HG03378 (cell line): ENCODE measurements around the gene ASNSD1.

Experiments
- ATAC-seq: cut with Tn5 transposase; IDR thresholded peaks from one replicate; pipeline ENCODE4 v1.9.1; 2021; ENCODE audit warnings: mild to moderate bottlenecking, moderate library complexity; ENCODE audit not compliant: unreplicated experiment

The ASNSD1 gene

DNA sequence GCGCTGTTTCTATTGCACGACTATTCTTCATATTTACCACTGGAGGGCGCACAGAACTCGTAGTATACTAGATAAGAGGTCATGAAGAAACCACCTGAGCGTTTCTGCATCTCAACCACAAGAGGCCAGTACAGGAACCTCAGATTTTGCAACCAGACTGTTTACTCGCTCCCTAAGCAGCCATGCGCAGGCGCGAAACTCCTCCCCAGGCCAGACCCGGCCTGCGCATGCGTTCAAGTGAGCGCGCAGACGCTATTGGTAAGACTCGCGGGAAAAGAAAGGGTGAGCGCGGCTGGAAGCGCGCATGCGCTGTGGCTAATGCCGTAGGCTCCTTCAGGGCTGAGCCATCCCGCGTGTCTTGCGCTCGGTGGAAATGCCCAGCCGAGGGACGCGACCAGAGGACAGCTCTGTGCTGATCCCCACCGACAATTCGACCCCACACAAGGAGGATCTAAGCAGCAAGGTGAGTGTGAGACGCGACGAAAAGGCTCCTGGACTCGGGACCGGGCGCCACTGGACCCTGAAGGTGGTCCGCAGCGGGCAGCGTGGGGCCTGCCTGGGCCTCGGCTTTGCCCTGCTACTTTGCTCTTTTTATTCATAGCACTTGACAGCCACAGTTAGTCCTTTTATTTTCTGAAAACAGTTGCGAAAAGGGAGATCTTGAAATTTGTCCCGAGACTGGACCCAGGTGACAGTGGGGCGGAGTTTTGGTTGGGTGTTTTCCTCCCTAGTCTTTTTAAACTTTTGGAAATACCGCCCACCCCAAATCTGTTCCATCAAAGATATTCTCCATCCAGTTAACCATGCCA, at the start of gene ASNSD1:
TSS of gene ASNSD1 (plus strand) at position 312 of the 809 bp plus-strand sequence. CDS start 4,674 bp downstream, outside the sequence.
- peak; percentile 98 for ATAC-seq

DNA sequence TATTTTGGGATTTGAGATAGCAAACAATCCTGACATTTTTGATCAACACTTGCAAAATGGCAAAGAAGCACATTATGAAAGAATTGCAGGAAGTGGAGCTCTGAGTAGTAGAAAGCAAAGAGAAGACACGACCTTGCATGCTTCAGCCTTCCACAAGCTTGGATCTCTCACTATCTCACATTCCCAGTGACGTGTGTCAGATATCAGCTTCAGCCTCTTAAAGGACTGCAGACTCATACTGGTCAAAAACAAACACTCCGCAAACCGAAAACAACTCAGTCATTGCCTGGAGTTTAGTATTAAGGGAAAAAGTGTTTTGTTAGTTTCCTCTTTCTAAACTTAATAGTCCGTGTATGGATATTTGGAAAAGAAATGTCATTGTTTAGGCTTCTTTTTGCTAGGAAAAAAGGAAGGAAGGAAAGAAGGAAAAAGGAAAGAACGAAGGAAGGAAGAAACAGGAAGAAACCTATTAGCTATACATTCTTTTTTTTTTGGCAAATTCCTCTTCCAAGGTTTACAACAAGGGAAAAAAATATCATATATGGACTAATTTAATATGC, 48.1 kb upstream of the ASNSD1 start:
- ATAC-seq, result no peak

DNA sequence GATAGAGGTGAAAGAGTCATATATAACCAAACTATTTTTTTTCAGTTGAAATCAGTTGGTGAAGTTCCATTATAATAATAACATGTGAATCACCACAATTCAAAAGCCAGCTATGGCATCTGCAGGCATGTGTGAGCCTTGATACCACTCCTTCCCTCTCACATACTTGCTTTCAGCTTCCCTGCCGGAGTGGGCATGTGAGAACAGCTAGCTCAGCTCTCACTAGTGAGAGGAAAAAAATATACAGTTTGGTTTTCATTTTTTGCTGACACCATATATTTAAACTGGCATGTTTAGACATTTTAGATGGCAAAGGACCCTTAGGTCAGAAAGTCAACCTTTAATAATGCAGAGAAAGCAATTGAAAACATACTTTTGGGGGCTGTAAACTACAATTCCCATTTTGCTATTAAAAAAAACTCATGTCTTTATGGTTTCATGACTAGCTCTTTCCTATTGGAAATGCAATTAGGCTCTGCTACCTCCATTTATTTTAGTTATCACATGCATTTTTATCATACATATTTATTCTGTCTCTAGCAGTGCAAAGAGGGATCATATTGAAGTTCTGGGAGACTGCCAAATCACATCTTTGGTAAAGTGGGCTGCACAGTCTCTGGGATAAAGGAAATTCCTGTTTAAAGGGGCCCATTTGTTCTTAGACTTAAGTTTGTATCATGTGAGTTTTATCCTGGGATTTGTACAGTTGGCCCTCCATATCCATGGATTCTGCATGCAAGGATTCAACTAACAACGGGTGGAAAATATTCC, 47.4 kb upstream of the ASNSD1 start:
- ATAC-seq, result no peak

DNA sequence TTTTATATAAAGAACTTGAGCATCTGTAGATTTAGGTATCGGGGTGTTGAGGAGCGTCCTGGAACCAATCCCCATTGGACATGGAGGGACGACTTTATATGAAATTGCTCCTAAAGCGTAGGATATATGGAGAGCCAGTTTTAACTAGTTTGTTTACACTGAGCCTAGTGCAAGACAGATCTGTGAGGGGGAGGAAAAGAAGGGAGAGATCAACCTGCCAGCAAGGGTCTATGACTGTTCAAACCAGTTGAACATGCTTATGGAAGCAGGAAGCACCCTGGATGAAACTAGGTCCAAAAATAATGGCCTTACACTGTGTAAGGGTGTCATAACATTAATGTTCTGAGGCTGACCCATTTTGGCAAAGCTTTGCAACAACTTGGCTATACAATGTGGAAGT, 46.7 kb upstream of the ASNSD1 start:
- no peak for ATAC-seq

DNA sequence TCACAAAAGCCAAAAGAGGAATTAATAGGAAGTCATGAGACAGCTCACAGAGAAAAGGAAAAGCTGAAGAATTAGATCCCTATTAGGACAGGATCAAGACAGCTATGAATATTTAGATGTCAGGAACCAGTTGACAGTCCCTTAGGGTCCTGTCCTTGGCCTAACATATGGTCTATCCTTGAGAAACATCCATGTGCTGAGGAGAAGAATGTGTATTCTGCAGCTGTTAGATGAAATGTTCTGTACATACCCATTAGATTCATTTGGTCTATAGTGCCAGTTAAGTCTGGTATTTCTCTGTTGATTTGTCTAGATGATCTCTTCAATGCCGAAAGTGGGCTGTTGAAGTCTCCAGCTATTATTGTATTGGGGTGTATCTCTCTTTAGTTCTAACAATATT, 43.1 kb upstream of the ASNSD1 start:
- no peak for ATAC-seq

DNA sequence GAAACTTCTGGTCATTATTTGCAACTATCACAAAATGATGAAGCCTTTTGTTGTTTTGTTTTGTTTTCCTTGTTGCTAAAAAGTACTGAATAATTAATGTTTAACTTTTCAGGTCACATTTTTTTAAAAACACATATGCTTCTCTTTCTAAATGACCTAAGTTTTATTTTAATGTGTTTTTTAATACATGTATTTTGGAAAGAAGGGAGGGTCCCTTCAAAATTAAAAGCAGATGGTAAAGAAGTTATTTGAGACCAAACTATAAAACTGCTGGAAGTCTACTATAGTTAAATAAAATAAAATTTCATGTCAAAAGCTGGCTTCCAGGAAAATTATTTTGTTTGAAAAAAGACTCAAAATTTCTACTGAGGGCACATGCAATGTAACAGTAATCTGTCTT, 39.5 kb upstream of the ASNSD1 start:
- no peak for ATAC-seq

DNA sequence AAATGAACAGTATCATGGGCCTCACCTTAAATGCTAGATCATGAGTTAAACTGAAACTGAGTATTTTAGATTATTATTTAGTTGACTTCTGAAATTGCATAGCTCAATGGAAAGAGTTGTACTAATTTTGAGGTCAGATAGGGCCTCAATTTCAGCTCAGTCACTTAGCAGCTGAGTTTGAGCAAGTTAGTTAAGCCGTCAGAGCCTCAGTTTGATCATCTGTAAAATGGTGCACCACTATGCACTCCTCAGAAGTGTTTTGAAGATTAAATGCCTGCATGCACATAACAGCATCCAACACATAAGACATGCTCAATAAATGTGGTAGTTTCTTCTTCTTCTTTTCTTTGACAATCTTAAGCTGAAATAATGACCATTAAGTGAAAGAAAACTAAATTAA, 38.2 kb upstream of the ASNSD1 start:
- ATAC-seq, result no peak

DNA sequence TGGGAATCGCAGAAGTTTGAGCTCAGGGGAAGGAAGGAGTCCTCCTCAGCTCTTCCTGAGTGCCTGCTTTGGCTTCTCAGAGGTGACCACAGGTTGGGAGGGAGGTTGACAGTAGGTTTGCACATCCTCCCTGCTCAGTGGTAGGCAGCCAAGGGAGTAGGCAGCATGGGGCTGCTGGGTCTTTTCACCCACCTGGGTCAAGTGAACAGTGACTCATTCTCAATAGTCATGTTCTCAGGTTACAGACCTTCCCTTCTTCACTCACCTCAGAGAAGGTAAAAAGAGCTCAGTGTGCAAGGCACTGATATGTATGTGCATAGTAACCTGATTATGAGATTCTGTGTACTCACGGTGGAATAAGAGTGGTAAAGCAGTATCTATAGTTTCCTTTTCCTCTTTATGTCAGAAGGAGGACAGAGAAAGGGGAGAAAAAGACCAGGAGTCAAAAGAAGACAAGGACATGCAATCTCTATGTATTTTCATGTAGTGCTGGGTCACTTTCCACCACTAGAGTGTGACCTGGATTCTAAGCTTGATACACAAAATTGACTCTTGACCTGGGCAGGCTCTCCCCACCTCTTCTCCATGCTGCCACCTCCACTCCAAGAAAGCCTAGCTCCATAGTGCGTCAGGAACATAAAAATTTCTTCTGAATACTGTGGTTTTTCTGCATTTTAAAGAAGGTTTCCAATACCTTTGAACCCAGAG, 36.5 kb upstream of the ASNSD1 start:
- no peak for ATAC-seq

DNA sequence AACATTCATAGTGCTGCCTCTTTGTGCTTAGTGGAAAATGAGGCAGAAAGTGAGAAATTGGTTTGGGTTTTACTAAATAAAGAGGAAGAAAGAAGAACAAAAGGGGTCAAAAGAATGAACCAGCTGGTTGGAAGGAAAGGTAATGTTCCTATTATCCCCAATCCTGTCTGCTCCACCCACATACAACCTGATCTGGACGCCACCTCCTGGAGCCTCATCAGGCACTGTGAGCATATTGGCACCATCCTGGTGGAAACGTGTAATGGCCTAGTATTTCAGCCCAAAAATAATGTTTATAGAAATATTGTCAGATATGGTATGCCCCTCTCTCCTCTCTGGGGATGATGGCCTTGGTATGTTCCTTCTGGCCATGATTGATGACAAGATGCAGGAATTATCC, 35.6 kb upstream of the ASNSD1 start:
- no peak for ATAC-seq

DNA sequence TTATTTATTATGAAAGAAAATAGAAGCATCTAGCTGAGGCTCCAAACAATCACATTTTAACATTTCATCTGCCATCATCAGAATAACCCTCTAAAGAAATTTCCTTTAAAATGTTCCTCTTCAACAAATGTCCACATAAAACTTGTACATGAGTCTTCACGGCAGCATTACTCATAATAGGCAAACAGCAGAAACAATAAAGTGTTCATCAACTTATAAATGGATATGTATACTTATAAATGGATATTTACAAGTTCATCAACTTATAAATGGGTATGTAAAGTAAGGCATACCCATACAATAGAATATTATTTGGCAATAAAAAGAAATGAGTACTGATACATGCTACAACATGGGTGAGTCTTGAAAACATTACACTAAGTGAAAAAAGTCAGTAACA, 33.5 kb upstream of the ASNSD1 start:
- no peak for ATAC-seq

DNA sequence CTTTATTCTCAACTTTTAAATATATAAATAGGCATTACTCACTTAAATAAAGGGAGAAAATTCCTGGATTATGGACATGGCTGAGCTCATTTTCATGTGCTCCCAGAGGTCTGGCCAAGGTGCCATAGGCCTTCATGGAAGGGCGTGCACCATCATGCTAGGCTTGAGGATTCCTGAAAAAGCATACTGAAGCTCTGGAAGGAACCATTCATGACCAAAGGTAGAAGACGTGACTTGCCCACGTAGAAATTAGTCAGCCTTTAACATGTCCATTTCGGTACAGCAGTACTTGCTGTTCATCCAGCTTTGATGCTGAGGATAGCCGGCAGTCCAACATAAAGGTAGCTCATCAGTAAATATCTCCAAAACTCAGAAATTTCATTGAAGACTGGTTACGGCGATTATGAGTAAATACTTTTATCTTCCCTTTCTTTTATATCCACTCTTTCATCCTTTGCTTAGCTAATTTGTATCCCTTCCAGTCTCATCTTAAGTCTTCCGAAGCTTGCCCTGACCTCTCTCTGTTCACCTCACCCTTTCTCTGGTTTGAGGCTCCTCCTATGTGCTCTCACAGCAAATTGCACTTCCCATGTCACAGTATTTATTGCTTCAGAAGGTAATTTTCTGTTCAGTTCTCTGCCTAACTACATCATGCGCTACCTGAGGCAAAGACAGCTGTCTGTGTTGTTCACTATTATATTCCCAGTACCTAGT, 32.3 kb upstream of the ASNSD1 start:
- ATAC-seq, result no peak

DNA sequence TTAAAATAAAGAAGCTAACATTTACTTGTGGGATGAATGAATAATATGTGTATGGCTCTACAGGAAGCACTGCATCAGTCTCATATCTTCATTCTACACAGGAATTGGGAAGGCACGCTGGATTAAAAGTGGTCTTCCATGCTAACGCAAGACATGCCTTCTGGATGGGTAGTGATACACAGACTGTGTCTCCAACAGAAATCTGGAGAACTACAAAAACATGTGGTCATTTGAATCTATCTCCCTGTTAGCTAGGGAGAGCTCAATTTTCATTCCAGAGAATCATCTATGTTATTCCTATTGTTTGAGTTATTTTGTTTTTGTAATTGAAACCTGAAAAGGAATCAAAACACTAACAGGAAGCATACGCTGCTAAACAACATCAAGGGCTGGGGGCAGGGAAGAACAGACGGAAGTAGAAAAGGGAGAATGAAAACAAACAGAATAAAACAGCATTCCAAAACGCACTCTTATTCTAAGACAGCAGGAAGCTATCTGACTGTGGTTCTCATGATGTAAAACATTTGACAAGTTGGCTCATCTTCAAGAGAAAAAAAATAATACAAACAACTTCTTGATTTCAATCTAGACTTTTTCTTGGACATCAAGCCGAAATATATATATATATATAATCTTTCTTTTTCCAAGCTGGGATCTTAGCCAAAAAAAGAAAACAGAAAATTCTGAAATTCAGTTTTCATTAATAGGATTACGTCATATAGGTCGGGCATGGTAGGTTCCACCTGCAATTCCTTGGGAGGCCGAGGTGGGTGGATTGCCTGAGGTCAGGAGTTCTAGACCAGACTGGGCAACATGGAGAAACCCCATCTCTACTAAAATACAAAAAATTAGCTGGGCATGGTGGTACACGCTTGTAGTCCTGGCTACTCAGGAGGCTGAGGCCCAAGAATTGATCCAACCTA, 31.5 kb upstream of the ASNSD1 start:
- no peak for ATAC-seq

DNA sequence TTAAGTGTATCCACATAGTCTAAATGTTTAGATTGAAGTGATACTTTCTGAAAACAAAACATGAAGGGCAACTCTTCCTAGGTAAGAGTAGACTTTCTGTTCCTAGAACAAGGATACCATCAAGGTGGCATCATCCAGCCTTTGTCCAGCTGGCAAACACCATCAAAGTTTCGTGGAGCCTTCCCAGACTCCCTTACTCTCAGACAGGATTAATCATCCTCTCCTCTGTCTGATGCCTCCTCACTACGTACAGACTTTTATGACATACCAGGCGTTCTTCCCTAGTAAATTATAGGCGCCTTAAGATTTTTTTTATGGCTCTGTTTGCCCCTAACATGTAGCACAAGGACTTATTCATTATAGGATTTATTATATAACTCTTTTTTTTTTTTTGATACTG, 29.4 kb upstream of the ASNSD1 start:
- no peak for ATAC-seq

DNA sequence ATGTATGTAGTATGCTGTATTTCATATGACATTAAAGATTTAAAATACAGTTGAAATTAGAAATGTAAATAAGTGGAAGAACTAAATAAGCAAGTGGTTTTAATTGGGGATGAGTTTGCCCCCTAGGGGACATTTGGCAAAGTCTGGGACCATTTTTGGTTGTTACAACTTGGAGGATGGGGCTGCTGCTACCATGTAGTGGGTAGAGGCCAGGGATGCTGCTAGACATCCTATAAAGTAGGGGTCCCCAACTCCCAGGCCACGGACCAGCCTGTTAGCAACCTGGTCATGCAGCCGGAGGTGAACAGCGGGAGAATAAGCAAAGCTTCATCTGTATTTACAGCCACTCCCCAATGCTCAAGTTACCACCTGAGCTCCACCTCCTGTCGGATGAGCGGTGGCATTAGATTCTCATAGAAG, 27.9 kb upstream of the ASNSD1 start:
- no peak for ATAC-seq

DNA sequence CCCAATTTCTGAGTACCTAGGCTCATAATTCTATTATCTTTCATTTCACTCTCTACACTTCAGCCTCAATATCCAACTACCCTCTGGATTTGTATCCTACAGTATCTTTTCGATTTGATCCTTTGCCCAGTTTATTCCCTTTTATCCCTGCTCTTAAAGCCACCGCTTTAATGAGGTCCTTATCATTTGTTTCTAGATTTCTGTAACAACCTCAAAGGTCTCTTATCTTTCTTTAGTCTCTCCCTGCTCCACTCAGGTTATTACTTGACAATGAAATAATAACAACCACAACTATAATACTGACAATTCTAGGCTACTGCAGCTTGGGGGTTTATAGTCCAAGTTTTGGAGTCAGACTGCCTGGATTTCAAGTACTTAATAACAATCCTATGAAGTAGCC, 25.9 kb upstream of the ASNSD1 start:
- ATAC-seq, result no peak

DNA sequence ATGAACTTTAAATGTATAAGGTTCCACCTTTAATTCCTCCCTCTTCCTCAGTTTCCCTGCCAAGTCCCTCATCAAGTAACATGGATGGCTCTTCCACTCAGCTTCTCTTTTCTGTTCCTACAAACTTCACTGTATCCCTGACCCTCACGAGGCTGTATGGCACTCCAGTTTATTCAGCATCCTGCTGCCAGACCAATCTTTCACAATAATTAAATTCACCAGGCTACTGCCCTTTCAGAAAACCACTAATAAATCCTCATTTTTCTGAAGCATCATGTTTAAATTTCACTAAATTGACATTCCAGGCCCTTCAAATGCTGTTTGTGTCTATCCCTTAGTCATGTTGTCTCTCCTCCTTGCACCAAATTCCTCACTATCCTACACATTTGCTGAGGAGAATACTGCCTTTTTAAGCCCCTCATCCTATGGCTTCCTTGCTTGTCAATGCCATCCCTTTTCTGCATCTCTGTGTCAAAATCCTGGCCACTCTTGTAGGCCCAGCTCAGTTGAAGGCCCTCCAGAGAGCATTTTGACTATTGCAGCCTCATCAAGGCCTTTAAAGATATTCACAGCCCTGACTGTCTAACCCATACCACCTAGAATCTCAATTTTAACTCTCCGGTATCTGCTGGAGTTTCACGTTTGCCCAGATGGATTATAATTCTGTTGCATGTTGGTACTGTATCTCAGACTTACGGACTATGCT, 22.8 kb upstream of the ASNSD1 start:
- ATAC-seq, result no peak

DNA sequence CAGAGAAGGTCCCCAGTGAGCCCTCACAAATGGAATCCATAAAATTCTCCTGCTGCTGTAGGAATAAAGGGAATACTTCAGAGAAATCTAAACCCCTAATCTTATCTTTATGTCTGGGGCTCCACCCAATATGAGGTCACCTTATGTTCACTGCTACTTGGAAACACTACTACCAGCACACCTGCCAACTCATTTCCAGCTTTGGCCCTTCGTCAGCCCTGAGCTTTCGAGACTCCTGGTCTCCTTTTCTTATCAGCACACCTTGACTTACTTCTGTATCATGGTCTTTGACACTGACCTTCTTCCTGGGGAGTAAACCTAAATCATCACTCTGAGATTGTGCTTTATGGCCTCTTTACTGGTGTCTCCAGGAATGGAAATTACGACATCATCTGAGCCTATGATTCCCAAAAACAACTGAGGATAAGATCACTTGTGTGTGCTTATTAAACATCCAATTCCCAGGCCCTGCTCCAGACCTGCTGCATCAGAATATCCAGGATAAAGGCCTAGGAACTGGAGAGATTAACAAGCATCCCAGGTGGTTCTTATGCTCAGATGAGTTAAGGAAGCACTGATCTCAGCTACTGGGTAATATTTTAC, 22.2 kb upstream of the ASNSD1 start:
- no peak for ATAC-seq

DNA sequence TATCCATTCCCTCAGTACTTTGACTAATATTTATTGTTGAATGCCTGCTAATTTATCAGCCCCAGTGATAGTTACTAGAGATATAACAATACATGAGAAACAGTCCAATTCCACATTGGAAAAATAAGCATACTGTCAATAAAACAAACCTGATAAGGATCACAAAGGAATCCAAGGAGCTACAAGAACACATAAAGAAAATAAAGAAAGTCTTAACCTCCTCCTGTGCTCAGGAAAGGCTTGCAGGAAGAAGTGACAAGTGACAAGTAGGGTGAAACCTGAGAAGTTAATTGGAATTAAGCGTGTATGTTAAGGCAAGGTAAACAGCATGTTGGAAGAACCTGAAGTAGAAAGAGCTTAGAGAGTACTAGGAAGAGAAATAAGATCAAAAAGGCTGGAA, 20.3 kb upstream of the ASNSD1 start:
- ATAC-seq, result no peak

DNA sequence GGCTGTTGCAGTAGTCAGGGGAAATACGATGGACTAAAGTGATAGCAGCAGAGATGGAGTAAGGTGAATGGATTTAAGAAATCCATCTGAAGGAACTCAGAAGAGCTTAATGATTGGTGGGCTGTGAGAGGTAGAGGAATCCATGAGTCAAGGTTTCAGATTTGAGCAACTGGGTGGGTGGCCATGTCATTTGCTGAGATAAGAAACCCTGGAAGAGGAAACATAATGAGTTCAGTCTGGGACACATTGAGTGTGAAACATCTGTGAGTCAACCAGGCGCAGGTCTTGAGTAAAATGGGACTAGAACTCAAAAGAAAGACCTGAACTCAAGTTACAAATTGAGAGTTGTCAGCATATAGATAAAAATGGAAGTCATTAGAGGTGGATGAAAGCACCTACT, 19.7 kb upstream of the ASNSD1 start:
- no peak for ATAC-seq
